Measurements from ENCODE around the gene HGFAC.

The HGFAC gene

DNA sequence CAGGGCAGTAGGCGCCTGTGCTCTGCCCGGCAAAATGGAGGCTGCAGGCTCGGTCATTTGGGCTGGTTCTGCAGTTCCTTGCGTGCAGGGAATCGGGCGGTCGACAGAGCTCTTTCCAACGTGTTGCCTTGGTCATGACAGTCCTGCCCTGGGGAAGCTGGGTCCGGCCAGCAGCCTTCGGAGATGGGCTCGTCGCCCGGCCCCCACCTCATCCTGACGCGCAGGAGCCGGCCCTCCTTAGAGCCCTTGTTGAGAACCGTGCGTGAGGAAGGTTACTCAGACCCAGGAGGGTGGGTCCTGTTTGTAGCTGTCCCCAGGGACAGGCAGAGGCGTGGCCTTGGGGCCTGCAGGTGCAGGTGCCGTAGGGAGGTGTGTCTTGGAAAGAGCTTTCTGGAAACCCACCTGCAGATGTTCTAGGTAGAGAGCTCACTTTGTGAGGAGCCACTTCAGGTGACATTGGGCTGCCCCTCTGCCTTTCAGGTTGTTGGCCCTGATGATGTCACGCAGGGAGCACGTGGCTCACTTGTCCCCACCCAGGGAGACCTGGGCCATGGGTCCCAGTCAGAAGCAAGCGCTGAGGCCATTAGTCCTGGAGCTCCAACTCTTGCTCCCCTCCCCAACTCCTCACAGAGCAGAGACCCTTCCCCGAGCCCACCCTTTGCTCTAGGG is 15.2 kb upstream of the HGFAC start:
- no peak for DNase-seq (ENCODE audit: low spot score)

DNA sequence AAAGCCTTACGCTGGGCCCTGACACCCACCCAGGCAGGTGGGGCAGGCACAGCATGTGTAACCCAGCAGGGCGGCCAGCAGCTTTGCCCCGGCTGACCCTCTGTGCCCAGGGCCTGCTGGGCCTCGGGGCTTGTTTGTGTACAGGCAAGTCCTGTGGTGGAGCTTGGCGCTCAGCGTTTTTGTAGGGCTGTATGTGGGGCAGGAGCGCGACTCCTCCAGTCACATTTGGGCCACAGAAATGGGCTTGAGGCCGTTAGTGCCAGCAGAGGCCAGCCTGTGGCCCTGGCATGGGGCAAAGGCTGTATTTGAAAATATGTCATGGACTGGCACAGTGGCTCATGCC is 14.7 kb upstream of the HGFAC start:
- no peak for DNase-seq (ENCODE audit: low spot score)

DNA sequence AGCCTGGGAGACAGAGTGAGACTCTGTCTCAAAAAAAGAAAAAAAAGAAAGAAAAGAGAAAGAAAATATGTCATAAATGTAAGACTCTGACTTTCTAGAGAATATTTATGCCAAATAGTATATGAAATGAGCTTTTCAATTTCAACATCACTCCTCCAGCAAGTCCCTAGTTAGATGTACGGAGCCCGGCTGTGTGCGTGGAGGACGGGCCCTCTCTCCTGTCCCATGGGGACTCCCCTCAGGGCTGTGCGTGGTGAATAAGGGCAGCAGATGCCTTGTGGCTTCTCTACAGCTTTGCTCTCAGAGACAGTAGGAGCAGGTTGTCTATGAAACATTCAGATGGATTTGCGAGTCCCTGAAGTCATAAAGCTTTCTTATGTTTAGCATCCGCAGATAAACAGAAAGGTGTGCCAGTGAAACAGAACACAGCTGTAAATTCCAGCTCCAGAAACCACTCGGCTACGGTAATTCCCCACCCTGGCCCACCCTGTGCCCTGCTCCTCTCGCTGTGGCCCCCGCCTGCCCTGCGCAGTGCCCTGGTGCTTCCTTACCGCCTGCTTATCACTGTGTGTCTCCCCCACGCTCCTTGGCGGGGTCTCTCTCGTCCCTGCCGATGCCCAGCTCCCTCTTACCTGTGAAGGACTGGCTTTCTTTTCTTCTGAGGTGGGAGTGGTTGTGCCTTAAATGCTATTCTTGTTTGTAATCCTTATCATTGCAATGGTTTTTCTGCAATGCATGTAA is 13.9 kb upstream of the HGFAC start:
- no peak for DNase-seq (ENCODE audit: low spot score)

GRCh38 chr4:3429651-3430050 is 12.1 kb upstream of the HGFAC start:
- no peak for DNase-seq (ENCODE audit: low spot score)

- no peak for DNase-seq (ENCODE audit: low spot score)
Observed at GRCh38 chr4:3430524-3430923, 11.2 kb upstream of the HGFAC start.

DNA sequence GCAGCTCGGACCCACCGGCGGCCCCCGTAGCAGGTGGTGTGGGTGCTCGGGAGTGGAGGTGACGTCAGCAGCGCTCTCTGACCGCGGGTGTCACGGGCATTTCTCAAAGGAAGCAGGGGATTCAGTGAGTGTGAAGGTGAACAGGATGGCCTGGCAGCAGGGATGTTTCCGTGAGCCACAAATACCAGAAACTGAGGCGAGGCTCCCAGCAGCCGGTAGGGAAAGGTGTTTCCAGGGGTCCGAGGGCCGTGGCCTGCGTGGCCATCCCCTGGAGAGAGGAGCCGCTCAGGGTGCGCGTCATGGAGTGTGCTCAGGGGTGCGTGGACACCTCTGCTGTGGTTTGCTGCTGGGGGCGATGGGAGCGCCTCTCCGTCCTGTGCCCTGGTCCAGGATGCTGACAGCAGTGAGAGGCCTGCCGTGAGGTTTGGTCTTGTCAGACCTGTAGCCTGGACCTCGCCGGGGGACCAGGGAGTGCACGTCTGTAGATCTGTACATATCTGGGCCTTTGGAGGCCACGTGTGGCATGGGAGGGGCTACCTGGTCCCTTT is 10.2 kb upstream of the HGFAC start:
- DNase-seq (ENCODE audit: low spot score) = no peak

- DNase-seq (ENCODE audit: low spot score) = no peak
Observed at GRCh38 chr4:3432381-3432790, 9.4 kb upstream of the HGFAC start.

GRCh38 chr4:3433138-3433869 is 8.5 kb upstream of the HGFAC start:
- DNase-seq (ENCODE audit: low spot score) = no peak

DNA sequence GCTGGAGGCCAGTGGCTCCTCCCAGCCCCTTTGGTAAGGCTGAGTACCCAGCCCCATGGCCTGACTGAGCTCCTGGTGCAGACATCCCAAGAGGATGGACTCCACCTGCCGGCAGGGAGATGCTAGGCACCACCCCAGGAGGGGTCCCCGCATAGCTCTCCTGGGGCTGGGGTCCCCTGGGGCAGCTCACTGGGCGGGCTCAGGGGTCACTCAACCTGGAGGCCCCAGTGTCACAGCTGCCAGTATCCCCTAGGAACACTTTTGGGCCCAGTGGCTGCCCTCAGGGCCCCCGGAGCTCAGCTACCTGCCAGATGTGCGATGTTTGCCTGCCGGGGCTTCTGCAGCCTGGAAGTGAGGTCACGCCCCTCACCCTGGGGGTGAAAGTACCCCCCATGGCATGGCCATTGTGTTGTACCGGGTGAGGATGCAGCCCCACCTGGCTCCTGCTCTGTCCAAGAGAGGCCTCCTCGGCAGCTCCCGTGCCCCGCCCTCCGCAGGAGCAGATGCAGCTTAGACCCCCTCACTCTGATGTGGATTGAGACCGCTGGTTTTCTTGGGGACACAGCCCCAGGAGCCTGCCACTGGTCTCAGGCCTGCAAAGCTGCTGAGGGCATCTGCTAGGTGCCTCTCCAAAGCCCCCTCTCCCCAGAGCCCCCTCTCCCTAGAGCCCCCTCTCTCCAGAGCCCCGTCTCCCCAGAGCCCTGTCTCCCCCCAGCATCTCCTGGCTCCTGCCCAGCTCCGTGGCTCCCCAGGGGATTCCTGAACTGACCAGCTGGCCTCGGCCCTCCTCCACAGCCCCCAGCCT is 6.7 kb upstream of the HGFAC start:
- no peak for DNase-seq (ENCODE audit: low spot score)

GRCh38 chr4:3435686-3435956 is 6.1 kb upstream of the HGFAC start:
- no peak for DNase-seq (ENCODE audit: low spot score)

GRCh38 chr4:3436048-3436797 is 5.5 kb upstream of the HGFAC start:
- DNase-seq (ENCODE audit: low spot score) = no peak

DNA sequence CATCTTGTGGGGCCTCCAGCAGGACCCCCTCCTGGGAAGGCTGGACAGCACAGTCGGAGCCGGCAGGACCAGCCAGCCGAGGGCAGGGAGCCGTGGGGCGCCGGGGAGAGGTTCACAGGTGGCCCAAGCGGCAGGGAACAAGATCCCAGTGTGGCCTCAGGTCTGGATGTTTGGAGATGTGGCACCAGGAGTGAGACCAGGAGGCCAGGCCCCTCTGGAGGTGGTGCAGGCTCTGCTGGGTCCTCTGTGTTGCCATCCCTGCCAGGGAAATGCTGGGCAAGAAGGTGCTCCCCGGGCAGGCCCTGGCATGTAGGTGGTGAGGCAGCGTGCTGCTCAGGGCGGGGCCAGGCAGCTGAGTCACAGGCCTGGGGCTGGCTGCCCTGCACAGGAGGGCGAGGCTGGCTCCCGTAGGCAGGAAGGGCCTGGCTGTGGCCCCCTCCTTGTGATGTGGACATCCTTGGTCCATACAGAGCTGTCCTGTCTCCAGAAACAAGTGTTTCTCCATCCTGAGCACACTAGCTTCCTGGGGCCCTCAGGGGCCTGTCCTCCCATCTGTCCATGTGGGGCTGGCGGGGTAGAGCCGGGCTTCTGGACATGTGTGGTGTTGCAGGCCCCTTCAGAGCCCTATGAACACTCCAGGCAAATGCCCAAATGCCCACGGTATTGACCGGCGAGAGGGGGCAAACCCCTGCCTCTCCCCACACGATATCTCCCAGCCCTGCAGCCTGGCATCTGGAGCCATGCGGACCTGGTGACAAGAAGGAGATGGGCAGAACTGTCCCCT is 4.8 kb upstream of the HGFAC start:
- no peak for DNase-seq (ENCODE audit: low spot score)

DNA sequence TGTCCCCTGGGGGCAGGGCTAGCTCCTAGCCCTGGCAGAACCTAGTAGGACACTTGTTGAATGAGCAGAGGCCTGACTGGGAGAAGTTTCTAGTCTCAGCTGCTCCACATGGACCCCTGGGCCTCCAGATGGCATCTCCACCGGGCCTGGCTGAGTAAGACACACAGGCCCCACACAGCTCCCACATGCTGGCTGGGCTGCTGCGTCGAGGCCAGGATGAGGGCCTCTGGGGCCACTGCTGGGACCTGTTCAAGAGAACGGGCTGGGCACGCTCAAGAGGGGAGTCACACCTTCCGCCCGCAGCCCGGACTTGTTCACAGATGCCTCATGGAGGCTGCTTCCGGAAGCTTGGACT is 4.2 kb upstream of the HGFAC start:
- DNase-seq (ENCODE audit: low spot score) = no peak

- no peak for DNase-seq (ENCODE audit: low spot score)
Observed at GRCh38 chr4:3437998-3438846, 3.5 kb upstream of the HGFAC start.

GRCh38 chr4:3438847-3439180 is 3.0 kb upstream of the HGFAC start:
- no peak for DNase-seq (ENCODE audit: low spot score)

DNA sequence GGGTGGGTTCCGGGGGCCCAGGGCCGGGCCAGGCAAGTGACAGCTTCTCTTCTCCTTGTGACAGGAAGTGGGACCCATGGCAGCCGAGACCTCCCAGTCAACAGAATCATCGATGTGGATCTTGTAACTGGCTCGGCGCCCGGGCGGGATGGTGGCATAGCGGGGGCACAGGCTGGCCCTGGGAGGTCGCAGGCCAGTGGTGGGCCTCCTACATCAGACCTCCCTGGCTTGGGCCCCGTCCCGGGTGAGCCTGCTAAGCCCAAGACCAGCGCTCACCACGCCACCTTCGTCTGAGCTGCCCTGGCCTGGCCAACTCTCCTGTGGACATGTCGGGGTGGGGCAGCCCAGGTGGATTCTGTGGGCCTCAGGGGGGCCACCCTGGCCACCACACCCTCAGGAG is 2.4 kb upstream of the HGFAC start:
- DNase-seq (ENCODE audit: low spot score) = no peak

DNA sequence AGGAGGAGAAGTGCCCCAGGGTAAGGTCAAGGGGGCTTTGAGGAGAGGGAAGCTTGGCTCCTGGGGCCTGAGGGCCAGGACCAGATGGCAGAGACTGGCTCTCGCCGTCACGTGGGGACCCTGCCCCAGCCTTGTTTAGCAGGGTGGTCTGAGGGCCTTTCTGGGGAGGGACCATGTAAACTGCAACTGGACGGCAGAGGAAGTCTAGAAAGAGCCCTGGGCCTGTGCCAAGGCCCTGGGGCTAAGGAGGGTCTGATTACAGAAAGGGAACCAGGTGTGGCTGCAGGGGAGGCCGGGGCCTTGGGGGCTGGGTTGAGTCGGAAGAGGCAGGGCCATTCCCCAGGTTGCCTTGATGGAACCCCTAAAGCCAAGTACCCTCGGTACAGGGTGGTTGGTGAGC is 1.8 kb upstream of the HGFAC start:
- no peak for DNase-seq (ENCODE audit: low spot score)

DNA sequence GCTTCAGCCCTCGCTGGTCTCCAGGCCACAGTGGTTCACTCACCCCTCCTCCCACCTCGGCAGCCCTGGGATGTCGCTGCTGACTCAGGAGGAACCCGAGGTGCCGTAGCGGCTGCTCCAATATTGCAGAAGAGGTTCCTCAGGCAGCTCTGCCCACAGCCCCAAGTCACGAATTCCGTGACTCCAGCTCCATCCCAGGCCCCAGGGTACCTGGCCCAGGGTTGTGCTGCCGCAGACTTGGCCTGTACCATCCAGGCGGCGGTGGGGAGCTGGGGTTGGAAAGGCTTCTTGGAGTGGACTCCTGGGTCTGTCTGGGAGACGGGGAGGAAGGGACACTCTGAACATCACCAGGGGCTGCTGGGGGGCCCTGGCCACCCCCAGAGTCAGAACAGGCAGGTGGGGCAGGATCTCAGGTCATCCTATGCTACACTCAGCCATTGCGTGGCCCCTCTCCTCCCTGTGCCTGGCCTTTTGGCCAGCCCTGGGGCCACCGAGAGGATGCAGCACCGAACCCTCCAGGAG is 728 bp upstream of the HGFAC start:
- no peak for DNase-seq (ENCODE audit: low spot score)

GRCh38 chr4:3442460-3442958 is 741 bp downstream of the HGFAC start:
- no peak for DNase-seq (ENCODE audit: low spot score)

Data from COLO829 (cell line).